Raji (cell line): ENCODE results near the gene PLCH1.

Experiments
- POLR2A ChIP-seq: IDR thresholded peaks from 2 replicates; pipeline ENCODE4 v1.6.1; 2011; ENCODE audit warnings: low read depth, low read length, control low read depth; ENCODE audit not compliant: insufficient read depth

The PLCH1 gene

DNA sequence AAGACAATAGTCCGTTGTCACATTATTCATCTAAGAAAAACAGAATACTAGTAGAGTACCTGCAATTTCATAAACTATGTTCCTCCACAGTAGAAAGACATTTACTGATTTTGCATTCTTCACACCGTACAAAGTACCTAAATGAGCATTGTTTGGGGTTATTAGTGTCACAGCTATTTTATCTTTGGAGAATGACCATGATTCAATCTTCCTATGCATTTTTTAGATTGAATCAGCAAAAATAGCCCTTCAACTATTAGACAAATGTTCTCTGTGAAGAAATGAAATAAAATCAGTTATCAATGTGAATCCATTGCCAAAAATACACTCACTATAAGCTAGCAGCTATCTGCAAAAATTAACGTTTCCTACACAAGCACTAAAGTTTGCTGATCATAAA lies 176.6 kb downstream of the PLCH1 start:
- TF ChIP-seq POLR2A = no peak

DNA sequence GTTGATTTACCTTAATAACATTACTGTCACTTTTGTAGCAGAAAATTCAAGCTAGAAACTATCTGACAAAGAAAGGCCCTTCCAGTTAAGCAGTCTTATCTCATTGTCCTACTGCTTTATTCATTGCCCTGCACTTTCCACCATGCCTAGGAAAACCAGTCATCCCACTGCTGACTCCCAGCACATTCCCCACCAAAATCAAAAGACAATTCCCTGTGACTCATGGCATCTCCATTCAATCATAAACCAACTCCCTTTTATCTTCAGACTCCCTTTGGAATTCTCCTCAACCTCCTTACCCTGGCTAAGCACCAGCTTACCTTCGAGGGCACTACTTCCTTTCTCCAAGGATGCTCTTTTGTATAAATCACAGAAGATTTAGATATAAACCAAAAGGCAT lies 184.3 kb downstream of the PLCH1 start:
- TF ChIP-seq POLR2A = no peak

- TF ChIP-seq POLR2A = no peak
Observed at GRCh38 chr3:155560135-155560534, 184.7 kb downstream of the PLCH1 start.

- TF ChIP-seq POLR2A = no peak
Observed at GRCh38 chr3:155556531-155556930, 188.3 kb downstream of the PLCH1 start.

DNA sequence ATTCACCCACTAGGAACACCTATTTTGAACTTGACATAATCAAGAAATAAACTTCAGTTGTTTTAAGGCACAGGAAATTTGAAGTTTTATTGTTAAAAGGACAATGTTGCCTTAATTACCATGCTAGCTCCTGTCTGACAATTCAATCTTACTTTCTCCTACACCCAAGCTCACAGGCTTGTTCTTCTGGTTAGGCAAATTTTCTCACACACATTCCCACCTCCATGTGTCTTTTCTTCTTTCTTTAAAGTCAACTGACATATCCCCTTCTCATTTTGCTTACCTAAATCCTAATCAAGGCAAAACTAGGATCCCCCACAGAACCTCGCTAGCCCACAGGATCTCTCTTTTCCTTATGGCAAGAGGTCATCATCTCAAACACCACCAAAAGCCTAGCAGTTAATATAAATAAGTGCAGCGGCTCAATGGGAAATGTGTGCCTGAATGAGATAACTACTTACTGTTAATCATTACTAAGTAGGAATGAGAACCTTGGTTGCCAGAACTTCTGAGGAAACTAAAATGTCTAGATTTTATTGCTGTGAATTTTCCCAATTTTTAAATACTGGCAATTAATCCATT lies 189.3 kb downstream of the PLCH1 start:
- TF ChIP-seq POLR2A = no peak

DNA sequence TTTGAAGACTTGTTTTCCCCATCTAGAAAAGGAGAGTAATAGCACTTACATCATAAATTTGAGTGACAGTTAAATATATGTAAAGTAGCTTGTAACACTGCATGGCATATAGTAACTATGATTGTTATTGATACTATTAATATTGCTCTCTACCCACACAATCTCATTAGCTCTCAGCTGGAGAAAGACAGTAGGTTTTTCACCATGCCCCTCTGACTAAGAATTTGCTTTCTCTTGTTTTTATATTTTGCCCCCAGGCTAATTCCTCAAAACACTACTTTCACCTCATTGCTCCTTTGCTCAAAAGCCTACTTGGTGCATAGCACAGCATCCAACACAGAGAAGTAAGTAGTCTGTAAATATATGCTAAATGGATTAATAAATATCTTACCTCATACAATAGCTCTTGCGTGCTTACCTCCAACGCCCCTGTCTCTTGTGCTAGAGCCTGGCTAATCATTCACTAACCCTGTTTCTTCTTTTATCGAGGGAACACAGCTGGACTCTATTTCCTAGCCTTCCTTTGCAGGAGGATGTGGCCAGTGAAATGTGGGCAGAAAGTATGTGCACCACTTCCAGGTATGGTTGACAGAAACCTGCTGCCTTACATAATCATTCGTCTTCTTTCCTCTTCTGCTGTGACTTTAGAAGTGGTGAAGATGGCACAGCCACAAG lies 190.0 kb downstream of the PLCH1 start:
- TF ChIP-seq POLR2A = no peak

DNA sequence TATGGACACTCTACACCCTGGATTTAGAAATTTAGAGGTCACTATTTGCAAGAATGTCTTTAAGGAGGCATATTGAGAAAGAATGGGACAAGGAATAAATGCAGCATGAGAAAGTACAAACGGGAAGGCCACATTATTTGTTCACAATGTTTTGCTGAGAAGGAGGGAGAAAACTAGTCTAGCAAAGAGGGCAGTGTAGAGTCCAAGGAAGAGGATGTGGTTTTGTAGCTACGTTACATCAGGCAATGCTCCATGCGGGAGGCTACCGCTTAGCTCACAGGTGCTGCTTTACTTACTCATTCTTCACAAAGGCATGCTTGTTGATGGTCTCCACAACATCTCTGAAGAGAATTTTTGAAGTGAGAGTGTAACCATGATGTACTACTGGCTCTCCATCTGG lies 191.1 kb downstream of the PLCH1 start:
- no peak for TF ChIP-seq POLR2A

- TF ChIP-seq POLR2A = no peak
Observed at GRCh38 chr3:155553326-155553725, 191.5 kb downstream of the PLCH1 start.

DNA sequence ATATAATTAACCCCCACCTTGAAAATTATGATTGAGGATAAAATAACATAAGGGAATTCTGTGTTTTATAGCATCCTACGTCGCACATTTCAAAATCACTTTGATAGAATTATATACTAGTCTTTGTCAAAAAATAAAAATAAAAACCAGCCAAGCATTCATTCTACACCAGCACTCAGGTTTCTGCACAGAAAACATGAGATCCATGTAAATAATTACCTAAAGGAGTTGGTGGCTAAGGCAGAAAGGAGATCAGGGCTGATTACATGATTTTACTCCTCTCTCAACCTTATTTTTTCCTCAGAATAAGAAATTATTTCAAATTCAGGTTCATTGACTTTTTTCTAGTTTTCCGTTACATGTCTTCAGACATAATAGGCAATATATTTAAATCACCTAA lies 194.5 kb downstream of the PLCH1 start:
- no peak for TF ChIP-seq POLR2A

GRCh38 chr3:155549087-155549486 lies 195.8 kb downstream of the PLCH1 start:
- no peak for TF ChIP-seq POLR2A

DNA sequence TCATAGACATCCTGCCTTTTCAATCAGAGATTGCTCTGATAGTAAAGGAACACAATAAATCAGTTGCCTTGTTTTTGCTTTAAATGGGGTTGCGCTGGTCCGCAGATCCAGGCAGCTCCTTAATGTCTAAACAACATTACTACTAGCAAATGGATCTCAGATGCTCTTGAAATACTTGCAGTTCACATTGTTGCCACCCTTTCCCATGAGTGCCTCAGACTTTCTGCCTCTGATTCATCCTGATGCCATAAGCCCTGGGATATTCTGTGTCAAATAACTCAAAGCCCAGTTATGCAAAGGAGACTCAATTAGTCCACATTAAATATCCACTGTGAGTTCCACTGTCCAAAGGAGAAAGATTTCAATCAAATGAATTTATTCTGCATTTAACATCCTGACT lies 196.7 kb downstream of the PLCH1 start:
- TF ChIP-seq POLR2A = no peak

DNA sequence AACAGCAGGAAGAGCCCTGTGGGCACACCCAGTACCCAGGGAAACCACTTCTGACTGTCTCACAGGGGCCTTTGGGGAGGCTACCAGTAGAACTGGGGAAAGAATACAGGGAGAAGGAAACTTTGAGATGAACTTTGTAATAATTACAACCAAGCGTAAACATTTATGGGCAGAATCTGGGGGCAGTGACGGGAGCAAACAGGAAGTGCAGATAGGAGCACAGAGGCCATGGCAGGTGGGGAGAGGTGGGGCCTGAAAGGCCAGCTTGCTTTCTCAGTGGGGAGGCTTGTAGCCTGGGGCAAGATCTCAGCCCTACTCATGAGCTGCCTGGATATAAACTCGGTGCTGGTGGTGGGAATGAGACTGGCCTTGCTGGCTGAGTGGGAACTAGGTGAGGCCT lies 209.8 kb downstream of the PLCH1 start:
- no peak for TF ChIP-seq POLR2A

DNA sequence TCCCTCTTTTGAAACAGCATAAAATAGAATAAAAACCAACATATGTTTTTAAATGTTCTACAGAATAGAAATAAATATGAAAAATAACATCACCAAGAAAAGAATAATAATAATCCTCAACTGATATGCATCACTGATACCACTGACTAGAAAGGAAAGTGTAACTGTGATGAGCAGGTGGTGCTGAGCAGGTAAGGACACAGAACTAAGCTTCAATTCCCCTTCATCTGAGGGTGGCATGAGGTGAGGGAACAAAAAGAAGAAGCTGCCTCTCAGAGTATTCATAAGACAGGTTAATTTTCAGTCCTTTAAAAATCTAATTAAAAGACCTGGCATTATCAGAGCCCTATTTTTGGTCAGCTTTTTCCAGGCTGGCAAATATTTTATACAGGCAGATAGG lies 216.3 kb downstream of the PLCH1 start:
- TF ChIP-seq POLR2A = no peak

GRCh38 chr3:155525324-155525833 lies 219.5 kb downstream of the PLCH1 start:
- no peak for TF ChIP-seq POLR2A

DNA sequence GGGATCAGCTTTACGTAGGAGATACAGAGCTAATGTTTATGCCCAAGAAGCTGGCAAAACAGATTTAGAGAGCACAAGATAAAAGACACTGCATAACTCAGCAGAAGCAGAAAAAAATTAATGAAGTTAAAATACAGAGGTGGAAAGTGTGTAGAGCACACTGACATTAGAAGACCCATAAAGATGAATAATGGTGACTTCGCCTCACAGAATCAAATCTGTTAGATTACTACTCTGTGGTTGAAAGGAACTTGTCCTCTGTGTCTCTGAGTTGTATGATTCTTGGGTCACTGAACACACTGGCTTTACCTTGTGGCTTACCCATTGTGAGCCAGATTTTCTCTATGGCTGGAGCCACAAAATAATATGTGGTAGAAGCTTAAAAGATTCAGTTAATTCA lies 224.4 kb downstream of the PLCH1 start:
- TF ChIP-seq POLR2A = no peak

GRCh38 chr3:155519078-155519477 lies 225.8 kb downstream of the PLCH1 start:
- TF ChIP-seq POLR2A = no peak

DNA sequence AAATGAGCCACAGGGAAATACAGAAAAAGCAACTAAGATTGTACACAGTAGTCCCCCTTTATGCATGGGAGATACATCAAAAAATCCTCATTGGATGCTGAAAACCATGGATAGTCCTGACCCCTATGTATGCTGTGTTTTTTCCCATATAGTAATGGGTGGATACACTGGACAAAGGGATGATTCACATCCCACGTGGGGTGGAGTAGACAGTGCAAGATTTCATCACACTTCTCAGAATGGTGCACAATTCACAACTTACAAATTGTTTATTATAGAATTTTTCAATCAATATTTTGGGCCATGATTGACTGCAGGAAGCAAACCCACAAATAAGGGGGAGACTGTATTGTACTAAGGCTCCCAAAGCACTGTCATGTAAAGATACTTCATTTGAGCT lies 227.0 kb downstream of the PLCH1 start:
- no peak for TF ChIP-seq POLR2A
